AG09309 (cell line): Measurements from ENCODE around the gene PDIA2.

Experiments
- DNase-seq: peaks from one replicate; pipeline ENCODE4 v3.0.0-alpha.2; 2010; ENCODE audit warnings: low read depth
- H3K4me3 ChIP-seq: 2 replicates; pipeline ENCODE4 v1.5.1; 2011; ENCODE audit warnings: mild to moderate bottlenecking, low read depth, low read length, moderate library complexity; ENCODE audit not compliant: control insufficient read depth
- CTCF ChIP-seq: IDR thresholded peaks from 2 replicates; pipeline ENCODE4 v1.5.1; 2011; ENCODE audit warnings: mild to moderate bottlenecking, low read depth, low read length, inconsistent platforms; ENCODE audit not compliant: insufficient read depth, control insufficient read depth; ENCODE audit errors: missing control alignments

Gene PDIA2

DNA sequence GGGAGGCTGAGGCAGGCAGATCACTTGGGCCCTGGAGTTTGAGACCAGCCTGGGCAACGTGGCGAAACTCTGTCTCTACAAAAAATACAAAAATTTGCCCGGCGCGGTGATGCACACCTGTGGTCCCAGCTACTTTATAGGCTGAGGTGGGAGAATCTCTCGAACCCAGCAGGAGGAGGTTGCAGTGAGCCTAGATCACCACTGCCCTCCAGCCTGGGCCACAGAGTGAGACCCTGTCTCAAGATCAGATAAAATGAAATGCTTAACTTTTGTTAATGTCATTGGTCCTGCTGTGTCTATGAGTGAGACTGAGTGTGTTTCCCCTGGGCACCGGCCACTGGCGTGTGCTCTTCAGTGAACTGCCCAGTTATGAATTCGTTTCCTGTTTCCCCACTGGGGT is 37.9 kb upstream of the PDIA2 start:
- H3K4me3 ChIP-seq, result no peak overlapping the region
- no peak for DNase-seq
- TF ChIP-seq CTCF, result no peak

DNA sequence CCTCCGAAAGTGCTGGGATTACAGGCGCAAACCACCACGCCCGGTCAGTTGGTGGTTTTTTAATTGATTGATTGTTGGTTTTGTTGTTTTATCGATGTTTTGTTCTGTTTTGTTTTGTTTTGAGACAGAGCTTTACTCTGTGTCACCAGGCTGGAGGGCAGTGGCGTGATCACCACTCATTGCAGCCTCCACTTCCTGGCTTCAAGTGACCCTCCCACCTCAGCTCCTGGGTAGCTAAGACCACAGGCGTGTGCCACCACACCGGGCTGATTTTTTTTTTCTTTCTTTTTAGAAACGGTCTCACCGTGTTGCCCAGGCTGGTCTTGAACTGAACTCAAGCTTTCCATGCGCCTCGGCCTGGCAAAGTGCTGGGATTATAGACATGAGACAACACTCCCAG is 35.9 kb upstream of the PDIA2 start:
- TF ChIP-seq CTCF, result no peak
- H3K4me3 ChIP-seq, result no peak overlapping the region
- DNase-seq, result no peak

DNA sequence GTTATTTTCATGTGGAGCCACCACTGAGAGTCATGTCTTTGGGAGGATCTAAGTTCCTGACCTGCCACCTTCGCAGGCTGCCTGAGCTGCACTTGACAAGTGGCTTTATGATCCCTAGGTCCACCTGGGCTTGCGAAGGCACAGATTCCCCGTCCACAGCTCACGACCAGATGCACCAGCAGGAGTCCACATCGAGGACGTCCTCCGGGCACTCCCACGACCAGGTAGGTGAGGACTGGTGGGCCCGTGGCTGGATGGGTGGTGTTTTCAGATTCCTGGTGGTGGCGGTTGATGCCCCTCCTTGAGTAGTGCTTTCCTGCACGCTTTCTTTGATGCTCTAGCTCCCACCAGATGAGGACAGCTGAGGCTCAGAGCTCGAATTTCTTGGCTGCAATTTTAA is 33.5 kb upstream of the PDIA2 start:
- no peak for DNase-seq
- no peak for TF ChIP-seq CTCF
- no peak overlapping the region for H3K4me3 ChIP-seq

DNA sequence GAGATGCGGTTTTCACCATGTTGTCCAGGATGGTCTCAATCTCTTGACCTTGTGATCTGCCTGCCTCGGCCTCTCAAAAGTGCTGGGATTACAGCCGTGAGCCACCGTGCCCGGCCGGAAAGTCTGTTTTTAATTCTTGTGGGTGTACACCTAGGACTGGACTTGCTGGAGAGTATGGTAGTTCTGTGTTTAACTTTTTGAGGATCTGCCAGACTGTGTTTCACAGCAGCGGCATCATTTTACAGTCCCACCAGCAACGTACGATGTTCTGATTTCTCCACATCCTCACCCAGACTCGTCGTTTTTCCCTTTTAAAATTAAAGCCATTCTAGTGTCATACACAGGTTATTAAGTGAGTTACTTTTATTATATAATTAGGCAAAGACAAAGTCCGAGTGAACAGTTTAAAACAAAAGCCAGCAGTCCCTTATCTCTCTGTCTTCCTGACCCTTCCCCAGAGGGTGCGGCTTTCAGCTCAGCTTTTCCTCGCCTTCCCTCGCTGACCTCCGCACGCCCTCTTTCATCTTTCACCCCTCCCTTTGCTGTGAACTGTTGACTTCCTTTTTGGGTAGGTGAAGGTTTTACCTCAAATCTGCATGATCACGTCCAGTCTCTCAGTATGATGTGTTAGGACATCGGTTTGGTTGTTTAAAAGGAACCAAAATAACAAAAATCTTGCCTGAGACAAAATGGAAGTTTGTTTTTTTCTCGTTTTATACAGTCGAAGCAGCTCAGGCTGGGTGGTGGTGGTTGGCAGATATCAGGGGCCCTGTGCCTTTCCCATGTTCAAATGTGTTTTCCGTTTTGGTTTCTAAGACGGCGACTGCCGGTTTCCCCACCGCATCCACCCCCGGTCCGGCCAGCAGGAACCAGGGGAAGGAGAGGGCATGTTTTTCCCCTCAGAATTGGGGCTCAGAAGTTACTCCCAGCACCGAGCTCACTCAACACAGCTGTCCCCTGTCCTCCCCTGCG is 30.3 kb upstream of the PDIA2 start:
- no peak overlapping the region for H3K4me3 ChIP-seq
- no peak for TF ChIP-seq CTCF
- DNase-seq, result no peak

- no peak for DNase-seq
- TF ChIP-seq CTCF, result no peak
- no peak overlapping the region for H3K4me3 ChIP-seq
Observed at GRCh38 chr16:253833-254232, 29.1 kb upstream of the PDIA2 start.

DNA sequence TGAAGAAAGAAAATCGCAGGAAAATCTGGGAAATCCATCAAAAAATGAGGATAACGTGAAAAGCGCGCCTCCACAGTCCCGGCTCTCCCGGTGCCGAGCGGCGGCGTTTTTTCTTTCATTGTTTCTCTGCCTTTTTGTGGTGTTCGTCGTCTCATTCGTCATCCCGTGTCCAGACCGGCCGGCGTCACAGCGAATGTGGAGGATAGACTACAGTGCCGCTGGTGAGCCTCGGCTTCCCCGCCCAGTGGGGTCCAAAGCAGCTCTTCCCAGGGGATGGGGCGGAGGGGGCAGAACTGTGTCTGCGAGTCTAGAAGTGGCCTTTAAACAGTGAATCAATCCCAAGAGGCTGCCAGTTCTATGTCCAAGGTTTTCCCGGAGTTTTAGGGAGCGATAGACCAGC is 28.5 kb upstream of the PDIA2 start:
- H3K4me3 ChIP-seq, result no peak overlapping the region
- DNase-seq, result no peak
- no peak for TF ChIP-seq CTCF
